SK-N-SH (cell line): Measurements from ENCODE around the gene FRS3. TPM values are rescaled to one million over a fixed set of nuclear protein-coding genes. Genes with fewer than 3 reads are reported as not detected.

ENCODE experiments used
- CTCF ChIA-PET: fragments of 300-600, 350-600 bp; formaldehyde crosslinking; extraction: SDS; loops from one replicate; lab custom pipeline; 2021; lab: Yijun Ruan, JAX
- POLR2A ChIA-PET: fragments of 350-600 bp; sonication (Branson Sonifier 250); formaldehyde crosslinking; extraction: SDS; loops from one replicate; lab custom pipeline; 2020; ENCODE audit warnings: antibody characterized with exemption, inconsistent platforms; lab: Yijun Ruan, JAX
- DNase-seq: peaks from one replicate; pipeline ENCODE4 v3.0.0; 2012
- H2AFZ ChIP-seq: fragments of 200-600 bp; sonication (generic); 2 replicates; pipeline ENCODE4 v1.8.1; 2016; ENCODE audit warnings: antibody characterized with exemption, mild to moderate bottlenecking, low read depth
- H3F3A ChIP-seq: fragments of 200-600 bp; sonication (generic); replicated peaks from 2 replicates; pipeline ENCODE3; 2016; ENCODE audit warnings: antibody characterized with exemption, mild to moderate bottlenecking; ENCODE audit not compliant: insufficient read depth
- H3K27ac ChIP-seq, 2 experiments: fragments of 200-500 bp in 1 of 2; fragments of 200-600 bp in 1 of 2; sonication (Bioruptor generic) in 1 of 2; sonication (generic), shearing (Covaris generic) in 1 of 2; 2 replicates each; pipeline versions ENCODE4 v1.5.1 to v1.6.1; 2014 to 2016; ENCODE audit warnings: low read depth in 2 of 2, inconsistent platforms in 1 of 2, low read length in 1 of 2, mild to moderate bottlenecking in 1 of 2, mixed read lengths in 1 of 2
- H3K27me3 ChIP-seq: fragments of 200-600 bp; sonication (generic), shearing (Covaris generic); 2 replicates; pipeline ENCODE4 v1.6.1; 2016; ENCODE audit warnings: mixed run types; ENCODE audit not compliant: insufficient read depth
- H3K36me3 ChIP-seq, 2 experiments: fragments of 200-500 bp in 1 of 2; fragments of 200-600 bp in 1 of 2; sonication (Bioruptor generic) in 1 of 2; sonication (generic) in 1 of 2; replicated peaks in 1 of 2; 2 replicates each; pipeline versions ENCODE3 to v1.5.1; 2014 to 2016; ENCODE audit warnings: low read length in 1 of 2, mild to moderate bottlenecking in 1 of 2; ENCODE audit not compliant: insufficient read depth in 2 of 2, control insufficient read depth in 1 of 2
- H3K4me1 ChIP-seq, 2 experiments: fragments of 200-500 bp in 1 of 2; fragments of 200-600 bp in 1 of 2; sonication (Bioruptor generic) in 1 of 2; sonication (generic), shearing (Covaris generic) in 1 of 2; 2 replicates each; pipeline versions ENCODE4 v1.5.1 to v1.6.1; 2014 to 2016; ENCODE audit warnings: low read depth in 1 of 2, low read length in 1 of 2, mixed run types in 1 of 2; ENCODE audit not compliant: insufficient read depth in 2 of 2, control insufficient read depth in 1 of 2
- H3K4me2 ChIP-seq: fragments of 200-600 bp; sonication (generic), shearing (Covaris generic); 2 replicates; pipeline ENCODE4 v1.6.1; 2017; ENCODE audit warnings: mixed run types
- H3K4me3 ChIP-seq, 2 experiments: fragments of 200-500 bp in 1 of 2; fragments of 200-600 bp in 1 of 2; sonication (Bioruptor generic) in 1 of 2; sonication (generic), shearing (Covaris generic) in 1 of 2; 2 replicates each; pipeline versions ENCODE4 v1.5.1 to v1.8.1; 2014 to 2016; ENCODE audit warnings: low read depth in 2 of 2, inconsistent platforms in 1 of 2, low read length in 1 of 2, mild to moderate bottlenecking in 1 of 2, mixed read lengths in 1 of 2, moderate library complexity in 1 of 2
- H3K79me2 ChIP-seq: fragments of 200-600 bp; sonication (generic); 2 replicates; pipeline ENCODE4 v1.8.1; 2017; ENCODE audit warnings: mild to moderate bottlenecking; ENCODE audit not compliant: insufficient read depth
- H3K9ac ChIP-seq: fragments of 200-600 bp; sonication (generic); 2 replicates; pipeline ENCODE4 v1.6.1; 2017; ENCODE audit warnings: mixed run types
- H3K9me2 ChIP-seq: fragments of 200-600 bp; sonication (generic); 2 replicates; pipeline ENCODE4 v1.6.1; 2017; ENCODE audit warnings: mixed run types
- H3K9me3 ChIP-seq: fragments of 200-600 bp; sonication (generic); 2 replicates; pipeline ENCODE4 v1.6.1; 2017; ENCODE audit warnings: mixed run types, mild to moderate bottlenecking, moderate library complexity
- H4K20me1 ChIP-seq: fragments of 200-600 bp; sonication (generic); 2 replicates; pipeline ENCODE4 v1.6.1; 2017; ENCODE audit warnings: mild to moderate bottlenecking, mixed run types; ENCODE audit not compliant: insufficient read depth
- CHD2 ChIP-seq: fragments of 150-350 bp; IDR thresholded peaks from 2 replicates; pipeline ENCODE4 v1.6.1; 2018; ENCODE audit warnings: low read length; ENCODE audit not compliant: partially characterized antibody
- CTCF ChIP-seq: fragments of 200-600 bp; sonication (generic); IDR thresholded peaks from 2 replicates; pipeline ENCODE4 v1.6.1; 2017; ENCODE audit warnings: antibody characterized with exemption, mild to moderate bottlenecking, moderate library complexity
- EP300 ChIP-seq, 2 experiments: IDR thresholded peaks; 2 replicates each; pipeline versions ENCODE4 v1.4.0 to v1.6.1; 2012; ENCODE audit warnings: borderline replicate concordance in 1 of 2, low read depth in 1 of 2, low read length in 1 of 2
- FOSL2 ChIP-seq: IDR thresholded peaks from 2 replicates; pipeline ENCODE4 v1.4.0; 2012; ENCODE audit warnings: low read depth, mild to moderate bottlenecking, moderate library complexity, borderline replicate concordance
- FOXM1 ChIP-seq: IDR thresholded peaks from 2 replicates; pipeline ENCODE4 v1.4.0; 2012; ENCODE audit warnings: low read depth, mild to moderate bottlenecking
- GABPA ChIP-seq: IDR thresholded peaks from 2 replicates; pipeline ENCODE4 v1.4.0; 2012; ENCODE audit warnings: low read depth, mild to moderate bottlenecking
- IRF3 ChIP-seq: fragments of 150-350 bp; IDR thresholded peaks from 2 replicates; pipeline ENCODE4 v1.6.1; 2016; ENCODE audit warnings: mild to moderate bottlenecking, low read depth, low read length
- MEF2A ChIP-seq: IDR thresholded peaks from 2 replicates; pipeline ENCODE4 v1.4.0; 2012; ENCODE audit warnings: low read depth, borderline replicate concordance
- MXI1 ChIP-seq: IDR thresholded peaks from 2 replicates; pipeline ENCODE4 v1.6.1; 2012; ENCODE audit warnings: mild to moderate bottlenecking, low read depth, low read length, improper control_type of control experiment
- NFIC ChIP-seq: IDR thresholded peaks from 2 replicates; pipeline ENCODE4 v1.4.0; 2012; ENCODE audit warnings: borderline replicate concordance
- PBX3 ChIP-seq: IDR thresholded peaks from 2 replicates; pipeline ENCODE4; 2012
- POLR2AphosphoS5 ChIP-seq: IDR thresholded peaks from 2 replicates; pipeline ENCODE4 v1.6.1; 2012; ENCODE audit warnings: low read depth, low read length
- RAD21 ChIP-seq: IDR thresholded peaks from 2 replicates; pipeline ENCODE4 v1.6.1; 2012; ENCODE audit warnings: mild to moderate bottlenecking, low read length
- RCOR1 ChIP-seq: fragments of 150-350 bp; IDR thresholded peaks from 2 replicates; pipeline ENCODE4 v1.6.1; 2017; ENCODE audit warnings: antibody characterized with exemption, low read length
- RFX5 ChIP-seq: IDR thresholded peaks from 2 replicates; pipeline ENCODE4 v1.6.1; 2012; ENCODE audit warnings: mild to moderate bottlenecking, improper control_type of control experiment, low read length
- TCF12 ChIP-seq: IDR thresholded peaks from 2 replicates; pipeline ENCODE4 v1.4.0; 2012
- USF1 ChIP-seq: IDR thresholded peaks from 2 replicates; pipeline ENCODE4 v1.4.0; 2012; ENCODE audit warnings: low read depth, borderline replicate concordance
- USF2 ChIP-seq: fragments of 150-350 bp; IDR thresholded peaks from 2 replicates; pipeline ENCODE4 v1.6.1; 2017; ENCODE audit warnings: antibody characterized with exemption, low read length, low read depth, borderline replicate concordance
- YY1 ChIP-seq: IDR thresholded peaks from 2 replicates; pipeline ENCODE4 v1.4.0; 2012; ENCODE audit warnings: low read depth, mild to moderate bottlenecking
- ZBTB33 ChIP-seq: IDR thresholded peaks from 2 replicates; pipeline ENCODE4 v1.4.0; 2012; ENCODE audit warnings: low read depth, borderline replicate concordance
- WGBS: methylation state at CpG from one replicate; pipeline ENCODE4 v1.1.6; 2017; ENCODE audit warnings: low lambda C conversion rate; 5-methylcytosine and 5-hydroxymethylcytosine counted together
- polyA plus RNA-seq, 3 experiments: library from polyadenylated mRNA; depleted of rRNA; stranded (reverse); fragments of >200 nt; gene quantifications; 2 replicates each; pipeline ENCODE4 v1.2.3, GENCODE V29; 2012

FRS3 gene
- polyA plus RNA-seq, 1 of the 3 experiments (the other 2 are of a cell fraction): 8.6 TPM

GRCh38 chr6:41739041-41739440 lies 40.7 kb downstream of the FRS3 start:
- POLR2A ChIA-PET: no interaction called here
- Histone ChIP-seq H3K27ac (no peak overlapping the region), H3K4me1 (peaks cover 0 to 5% of the 10 kb centered on the region in 2 experiments; a peak in 2 of 4 replicates), H3K9ac (no peak overlapping the region), H3K9me2 (no peaks in the 10 kb centered on the region), H3K79me2 (no peaks in the 10 kb centered on the region)
- DNase-seq: no peak
- CTCF ChIA-PET: interaction anchor here (1.4 kb wide), 1 partner anchor 26 kb away, joined by 3 read pairs; no protein-coding TSS in a partner anchor
- TF ChIP-seq USF2 (no peak), YY1 (no peak), MXI1 (no peak), GABPA (no peak), IRF3 (no peak), FOXM1 (no peak), NFIC (no peak), RAD21 (no peak), CTCF (no peak), FOSL2 (no peak), MEF2A (no peak), RFX5 (no peak), EP300 (IDR thresholded peaks at IDR 0.05; ENCODE audit: borderline replicate concordance in 1 of 2, low read depth in 1 of 2, low read length in 1 of 2) (no peak), PBX3 (no peak), RCOR1 (no peak), TCF12 (no peak), POLR2AphosphoS5 (no peak), USF1 (no peak), ZBTB33 (no peak), CHD2 (no peak)
- TF ChIP-seq, all 33 proteins: peak for 0
- WGBS: 71% methylated on average over 4 of the region's 4 CpGs
- Histone ChIP-seq H2AFZ (no peak overlapping the region), H3K9me3 (no peaks in the 10 kb centered on the region), H4K20me1 (no peaks in the 10 kb centered on the region), H3K36me3 (no peaks in the 10 kb centered on the region), H3K4me2 (no peak overlapping the region), H3K4me3 (no peak overlapping the region), H3F3A (no peaks in the 10 kb centered on the region), H3K27me3 (no peaks in the 10 kb centered on the region)
